ENCODE measurements around the gene ECPAS.

DNA sequence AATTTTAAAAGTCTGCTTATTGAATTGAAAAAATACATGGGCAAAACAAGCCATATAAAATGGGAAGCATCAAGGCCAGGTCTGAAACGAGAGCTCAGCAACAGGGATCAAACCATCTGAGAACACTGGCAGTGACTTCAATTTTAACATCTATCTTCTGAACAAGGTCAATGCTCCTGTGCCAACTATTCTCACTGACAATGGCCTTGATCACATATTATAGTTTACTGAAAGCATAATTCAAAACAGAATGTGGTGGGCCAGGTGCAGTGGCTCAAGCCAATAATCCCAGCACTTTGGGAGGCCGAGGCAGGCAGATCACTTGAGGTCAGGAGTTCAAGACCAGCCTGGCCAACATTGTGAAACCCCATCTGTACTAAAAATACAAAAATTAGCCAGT lies 9.0 kb downstream of the ECPAS start:
- TF ChIP-seq, protein P1, sequence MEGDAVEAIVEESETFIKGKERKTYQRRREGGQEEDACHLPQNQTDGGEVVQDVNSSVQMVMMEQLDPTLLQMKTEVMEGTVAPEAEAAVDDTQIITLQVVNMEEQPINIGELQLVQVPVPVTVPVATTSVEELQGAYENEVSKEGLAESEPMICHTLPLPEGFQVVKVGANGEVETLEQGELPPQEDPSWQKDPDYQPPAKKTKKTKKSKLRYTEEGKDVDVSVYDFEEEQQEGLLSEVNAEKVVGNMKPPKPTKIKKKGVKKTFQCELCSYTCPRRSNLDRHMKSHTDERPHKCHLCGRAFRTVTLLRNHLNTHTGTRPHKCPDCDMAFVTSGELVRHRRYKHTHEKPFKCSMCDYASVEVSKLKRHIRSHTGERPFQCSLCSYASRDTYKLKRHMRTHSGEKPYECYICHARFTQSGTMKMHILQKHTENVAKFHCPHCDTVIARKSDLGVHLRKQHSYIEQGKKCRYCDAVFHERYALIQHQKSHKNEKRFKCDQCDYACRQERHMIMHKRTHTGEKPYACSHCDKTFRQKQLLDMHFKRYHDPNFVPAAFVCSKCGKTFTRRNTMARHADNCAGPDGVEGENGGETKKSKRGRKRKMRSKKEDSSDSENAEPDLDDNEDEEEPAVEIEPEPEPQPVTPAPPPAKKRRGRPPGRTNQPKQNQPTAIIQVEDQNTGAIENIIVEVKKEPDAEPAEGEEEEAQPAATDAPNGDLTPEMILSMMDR (IDR thresholded peaks at IDR 0.05) = no peak
- TF ChIP-seq ZFX (IDR thresholded peaks at IDR 0.05; ENCODE audit: borderline replicate concordance) = no peak

All from 22Rv1 (cell line).